Stimulated activated CD8-positive, alpha-beta memory T cell treated with anti-CD3 and anti-CD28 coated beads, Interleukin-15, amount 100 ng/mL, for 48 hours (primary cell): Measurements from ENCODE around the gene EDC3.
A peak's percentile ranks its signal among the peaks of the same experiment; 100 is the strongest.
"Not testable (repeated sequence)": the region's sequence is repeated elsewhere in the genome, so short reads cannot be mapped to it uniquely, and the experiment has no call there.

Experiments used
- DNase-seq, 2 donors: peaks; one replicate each; pipeline ENCODE4 v3.0.0-alpha.2; 2020; ENCODE audit warnings: low read depth in 2 of 2

Gene EDC3, protein sequence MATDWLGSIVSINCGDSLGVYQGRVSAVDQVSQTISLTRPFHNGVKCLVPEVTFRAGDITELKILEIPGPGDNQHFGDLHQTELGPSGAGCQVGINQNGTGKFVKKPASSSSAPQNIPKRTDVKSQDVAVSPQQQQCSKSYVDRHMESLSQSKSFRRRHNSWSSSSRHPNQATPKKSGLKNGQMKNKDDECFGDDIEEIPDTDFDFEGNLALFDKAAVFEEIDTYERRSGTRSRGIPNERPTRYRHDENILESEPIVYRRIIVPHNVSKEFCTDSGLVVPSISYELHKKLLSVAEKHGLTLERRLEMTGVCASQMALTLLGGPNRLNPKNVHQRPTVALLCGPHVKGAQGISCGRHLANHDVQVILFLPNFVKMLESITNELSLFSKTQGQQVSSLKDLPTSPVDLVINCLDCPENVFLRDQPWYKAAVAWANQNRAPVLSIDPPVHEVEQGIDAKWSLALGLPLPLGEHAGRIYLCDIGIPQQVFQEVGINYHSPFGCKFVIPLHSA

DNA sequence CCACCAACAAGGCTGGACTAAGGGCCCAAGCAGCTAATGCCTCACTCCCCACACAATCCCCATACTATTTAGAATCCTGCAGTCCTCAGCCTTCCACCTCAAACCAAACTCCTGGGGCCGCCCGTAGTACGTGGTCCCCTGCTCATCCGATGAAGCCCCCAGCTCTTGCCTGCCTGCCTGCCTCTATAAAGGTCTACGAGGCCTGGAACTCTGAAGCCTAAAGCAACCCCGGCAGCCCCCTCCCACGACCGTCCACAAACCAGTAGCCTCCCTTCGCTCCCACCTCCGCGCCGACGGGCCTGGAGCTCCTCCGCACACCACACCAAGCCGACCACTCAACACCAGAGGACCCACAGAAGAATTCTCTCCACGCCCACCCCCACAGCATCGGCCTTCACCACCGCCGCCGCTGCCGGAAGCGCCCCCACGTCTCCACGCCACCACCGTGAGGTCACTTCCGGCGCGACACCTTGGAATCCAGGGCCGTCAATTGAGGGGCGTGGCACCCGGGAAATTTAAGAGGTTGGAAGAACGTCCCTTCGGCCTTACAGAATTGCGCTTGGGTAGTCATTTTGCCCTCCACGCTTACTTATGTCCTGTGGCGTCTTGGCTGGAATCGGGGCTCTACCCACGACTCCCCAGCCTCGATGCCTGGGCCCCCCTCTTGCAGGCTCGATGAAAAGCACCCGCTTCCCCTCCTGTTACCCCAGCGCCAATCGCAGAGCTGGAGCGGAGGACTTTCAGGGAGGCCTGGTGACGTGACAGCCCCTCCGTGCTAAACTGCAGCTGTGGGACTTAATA is at the start of gene EDC3:
Gene EDC3, minus strand, starts transcription at position 428 of the 801 bp plus-strand sequence. CDS start 20,900 bp downstream, outside the sequence.
- peak; percentile 76 to 80 for DNase-seq

DNA sequence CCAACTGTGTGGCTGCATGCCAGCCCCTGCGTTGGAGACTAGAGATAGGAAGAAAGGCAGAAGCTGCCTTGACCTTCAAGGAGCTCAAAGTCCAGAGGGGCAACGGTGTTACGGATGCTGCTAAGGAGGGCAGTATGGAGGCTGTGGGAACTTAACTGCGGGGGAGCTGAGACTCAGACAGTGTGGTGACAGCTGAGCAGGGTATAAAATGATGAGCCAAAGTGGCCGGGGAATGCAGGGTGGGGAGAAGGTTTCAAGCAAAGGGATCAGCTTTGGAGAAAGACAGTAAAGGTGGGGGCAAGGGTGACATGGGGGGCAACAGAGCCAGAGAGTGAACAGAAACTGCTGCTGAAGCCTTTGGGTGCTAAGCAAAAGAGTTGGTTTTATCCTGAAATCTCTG is 46.6 kb upstream of the EDC3 start:
- DNase-seq: no peak

DNA sequence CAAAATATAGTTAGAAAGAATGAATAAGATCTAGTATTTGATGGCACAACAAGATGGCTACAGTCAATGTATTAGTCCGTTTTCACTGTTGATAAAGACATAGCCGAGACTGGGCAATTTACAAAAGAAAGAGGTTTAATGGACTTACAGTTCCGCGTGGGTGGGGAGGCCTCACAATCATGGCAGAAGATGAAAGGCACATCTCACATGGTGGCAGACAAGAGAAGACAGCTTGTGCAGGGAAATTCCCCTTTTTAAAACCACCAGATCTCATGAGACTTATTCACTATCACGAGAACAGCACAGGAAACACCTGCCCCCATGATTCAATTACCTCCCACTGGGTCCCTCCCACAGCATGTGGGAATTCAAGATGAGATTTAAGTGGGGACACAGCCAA is 42.4 kb upstream of the EDC3 start:
- not testable (repeated sequence) for DNase-seq

DNA sequence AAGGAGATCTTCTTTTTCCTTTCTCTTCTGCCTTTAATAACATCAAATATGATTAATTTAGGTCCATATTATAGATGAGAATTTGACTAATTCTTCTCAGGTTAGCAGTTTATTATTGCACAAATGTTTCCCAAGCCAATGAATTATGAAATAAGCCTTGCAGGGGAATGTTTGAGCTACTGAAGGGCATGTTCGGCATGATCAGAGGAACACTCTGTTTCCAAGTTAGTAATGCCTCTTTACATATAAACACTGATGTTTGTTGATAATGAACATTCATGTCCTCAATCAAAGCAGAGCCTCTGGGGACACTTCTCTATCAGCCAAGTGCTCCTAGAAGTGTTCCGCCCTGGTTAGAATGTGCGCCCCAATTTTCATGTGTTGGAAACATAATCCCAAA is 39.5 kb upstream of the EDC3 start:
- no peak for DNase-seq

DNA sequence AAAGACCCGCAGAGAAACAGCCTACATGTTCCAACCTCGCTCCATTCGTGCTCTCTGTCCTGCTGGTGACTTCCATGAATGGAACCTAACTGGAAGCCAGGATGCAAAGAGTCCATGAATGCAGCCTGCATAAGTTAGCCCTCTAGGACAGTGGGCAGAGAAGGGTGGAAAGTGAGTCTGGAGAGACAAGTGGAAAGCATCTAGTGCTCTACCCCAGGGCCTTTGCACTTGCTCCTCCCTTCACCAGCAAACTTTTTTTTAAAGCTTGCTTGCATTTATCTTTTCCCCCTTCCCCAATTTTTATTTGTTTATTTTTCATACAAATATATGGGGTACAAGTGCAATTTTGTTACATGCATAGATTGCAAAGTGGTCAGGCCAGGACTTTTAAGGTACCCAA is 37.4 kb upstream of the EDC3 start:
- DNase-seq: no peak

DNA sequence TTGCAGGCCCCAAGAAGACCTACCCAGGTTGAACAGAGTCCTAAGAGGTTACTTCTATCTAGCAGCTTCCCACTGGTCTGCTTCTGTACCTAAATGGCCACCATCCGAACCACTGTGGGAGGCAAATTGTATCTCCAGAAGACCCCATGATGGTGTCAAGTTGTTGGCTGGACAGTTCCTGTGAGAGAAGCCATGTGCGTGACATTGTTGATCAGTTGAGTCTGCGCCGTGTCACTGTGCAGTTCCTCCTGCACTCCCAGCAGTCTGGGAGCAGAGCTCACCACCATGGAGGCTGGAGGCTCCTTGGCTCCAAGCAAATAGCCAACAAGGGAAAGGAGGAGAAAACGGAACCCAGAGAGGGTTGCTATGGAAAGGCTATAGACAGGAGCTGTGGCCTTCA is 37.0 kb upstream of the EDC3 start:
- no peak for DNase-seq

DNA sequence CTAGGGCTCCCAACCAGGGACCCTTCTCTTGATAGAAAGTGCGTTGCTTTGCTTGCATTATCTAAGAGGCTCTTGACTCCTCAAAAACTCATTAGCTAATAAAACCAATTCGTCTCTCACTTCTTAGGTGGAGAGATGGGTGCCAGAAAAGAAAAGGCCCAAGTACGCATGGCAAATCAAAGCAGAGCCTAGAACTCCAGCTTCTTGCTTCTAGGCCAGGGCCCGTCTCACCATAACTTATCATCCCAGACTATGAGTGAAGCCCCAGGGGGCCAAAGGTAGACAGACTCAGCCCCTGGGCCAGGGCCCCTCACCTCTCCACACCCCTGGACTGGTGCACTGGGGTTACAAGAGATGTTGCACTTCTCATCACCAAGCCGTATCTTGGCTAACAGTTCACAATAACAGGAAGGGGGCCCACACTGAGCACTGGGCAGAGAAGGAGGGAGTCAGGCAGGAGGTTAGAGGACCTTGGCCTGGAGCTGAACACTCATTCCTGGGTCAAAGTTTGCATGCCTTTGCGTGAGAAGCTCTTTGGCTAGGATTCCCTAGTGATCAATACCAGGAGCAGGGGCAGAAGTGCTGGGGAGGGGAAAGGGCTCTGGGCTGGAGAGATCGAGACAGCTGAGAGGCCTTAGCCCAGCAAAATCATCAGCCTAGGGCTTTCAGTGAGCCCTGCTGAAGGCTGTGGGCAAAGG is 34.9 kb upstream of the EDC3 start:
- no peak for DNase-seq

DNA sequence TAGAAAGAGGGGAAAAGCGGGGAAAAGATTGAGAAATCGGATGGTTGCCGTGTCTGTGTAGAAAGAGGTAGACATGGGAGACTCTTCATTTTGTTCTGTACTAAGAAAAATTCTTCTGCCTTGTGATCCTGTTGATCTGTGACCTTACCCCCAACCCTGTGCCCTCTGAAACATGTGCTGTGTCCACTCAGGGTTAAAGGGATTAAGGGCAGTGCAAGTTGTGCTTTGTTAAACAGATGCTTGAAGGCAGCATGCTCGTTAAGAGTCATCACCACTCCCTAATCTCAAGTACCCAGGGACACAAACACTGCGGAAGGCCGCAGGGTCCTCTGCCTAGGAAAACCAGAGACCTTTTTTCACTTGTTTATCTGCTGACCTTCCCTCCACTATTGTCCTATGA is 33.5 kb upstream of the EDC3 start:
- not testable (repeated sequence) for DNase-seq

DNA sequence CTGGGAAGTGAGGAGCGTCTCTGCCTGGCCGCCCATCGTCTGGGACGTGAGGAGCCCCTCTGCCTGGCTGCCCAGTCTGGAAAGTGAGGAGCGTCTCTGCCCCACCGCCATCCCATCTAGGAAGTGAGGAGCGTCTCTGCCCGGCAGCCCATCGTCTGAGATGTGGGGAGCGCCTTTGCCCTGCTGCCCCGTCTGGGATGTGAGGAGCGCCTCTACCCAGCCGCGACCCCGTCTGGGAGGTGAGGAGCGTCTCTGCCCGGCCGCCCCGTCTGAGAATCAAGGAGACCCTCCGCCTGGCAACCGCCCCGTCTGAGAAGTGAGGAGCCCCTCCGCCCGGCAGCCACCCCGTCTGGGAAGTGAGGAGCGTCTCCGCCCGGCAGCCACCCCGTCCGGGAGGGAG is 32.9 kb upstream of the EDC3 start:
- not testable (repeated sequence) for DNase-seq

DNA sequence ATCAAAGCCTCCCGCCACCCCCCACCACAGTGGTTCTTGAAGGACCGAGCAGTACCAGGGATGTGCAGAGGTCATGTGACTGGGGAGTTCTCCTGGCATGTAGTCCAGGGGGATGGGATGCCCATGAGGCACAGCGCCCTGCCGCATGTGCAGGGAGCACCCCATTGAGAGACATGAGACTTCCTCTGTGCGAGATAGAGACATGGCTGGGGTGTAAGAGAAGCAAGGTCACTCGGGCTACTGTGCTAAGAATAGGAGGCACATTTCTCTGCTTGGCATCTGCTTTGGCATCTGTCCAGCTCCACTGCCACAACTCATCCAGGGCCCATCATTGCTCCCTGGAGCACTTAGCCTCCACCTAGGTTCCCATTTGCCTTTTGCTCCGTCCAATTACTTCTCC is 31.9 kb upstream of the EDC3 start:
- DNase-seq: no peak

DNA sequence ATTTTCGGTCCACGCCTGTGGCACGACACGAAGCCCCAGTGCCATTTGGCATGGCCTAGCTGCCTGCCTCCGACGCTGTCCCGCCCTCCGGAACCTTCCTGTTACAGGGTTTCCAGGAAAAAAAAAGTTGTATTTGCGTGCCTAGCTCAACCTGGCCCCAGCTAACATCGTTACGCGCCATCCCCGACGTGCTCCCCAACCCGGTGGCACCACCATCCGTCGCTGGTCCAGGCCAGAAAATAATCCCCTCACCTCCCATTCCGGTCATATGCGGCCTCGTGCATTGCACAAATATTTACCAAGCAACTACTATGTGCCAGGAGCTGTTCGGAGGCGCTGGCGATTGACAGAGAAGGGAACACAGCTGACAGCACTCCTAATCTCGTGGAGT is 30.9 kb upstream of the EDC3 start:
- no peak for DNase-seq

DNA sequence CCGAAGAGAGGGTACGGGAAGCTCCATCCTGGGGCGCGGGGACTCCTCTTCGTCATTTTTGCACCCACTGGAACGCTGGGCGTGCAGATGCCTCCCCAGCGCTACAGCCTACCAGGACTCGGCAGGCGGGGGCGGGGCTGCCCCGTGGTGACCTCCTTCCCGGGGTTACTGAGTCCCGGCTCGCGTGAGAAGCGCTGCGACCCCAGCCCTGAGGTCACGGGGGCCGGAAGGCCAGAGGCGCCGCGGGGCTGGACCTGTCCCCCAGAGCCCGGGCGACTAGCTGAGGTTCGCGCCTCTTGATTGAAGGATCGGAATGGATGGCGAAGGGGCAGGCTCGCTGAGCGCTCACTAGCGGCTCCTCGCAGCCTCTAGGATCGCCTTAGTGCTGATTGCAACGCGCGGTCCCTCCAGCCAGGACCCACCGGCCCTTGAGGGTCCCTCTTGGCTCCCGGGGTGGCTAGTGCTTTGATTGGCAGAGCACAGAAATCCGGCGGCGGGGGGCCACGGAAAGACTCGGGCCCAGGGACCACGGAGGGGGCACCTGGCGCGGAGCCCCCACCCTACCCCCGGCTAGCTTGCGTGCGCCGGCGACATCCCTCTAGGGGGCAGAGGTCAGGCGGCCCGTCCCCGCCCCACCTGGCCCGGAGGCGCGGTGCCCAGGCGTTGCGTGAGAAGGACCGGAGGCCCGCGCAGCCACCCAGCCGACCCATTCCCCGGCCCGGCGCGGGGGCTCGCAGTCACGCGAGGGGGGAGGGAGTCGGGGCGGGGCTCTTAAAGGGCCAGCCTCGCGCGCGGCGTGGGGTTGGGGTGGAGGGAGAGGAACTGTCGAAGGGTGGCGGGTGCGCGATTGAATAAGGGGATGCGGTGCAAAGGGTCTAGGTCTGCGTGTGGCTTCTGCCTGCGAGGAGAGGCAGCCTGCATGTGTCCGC is 30.3 kb upstream of the EDC3 start:
- peak; percentile 40 to 42 for DNase-seq

DNA sequence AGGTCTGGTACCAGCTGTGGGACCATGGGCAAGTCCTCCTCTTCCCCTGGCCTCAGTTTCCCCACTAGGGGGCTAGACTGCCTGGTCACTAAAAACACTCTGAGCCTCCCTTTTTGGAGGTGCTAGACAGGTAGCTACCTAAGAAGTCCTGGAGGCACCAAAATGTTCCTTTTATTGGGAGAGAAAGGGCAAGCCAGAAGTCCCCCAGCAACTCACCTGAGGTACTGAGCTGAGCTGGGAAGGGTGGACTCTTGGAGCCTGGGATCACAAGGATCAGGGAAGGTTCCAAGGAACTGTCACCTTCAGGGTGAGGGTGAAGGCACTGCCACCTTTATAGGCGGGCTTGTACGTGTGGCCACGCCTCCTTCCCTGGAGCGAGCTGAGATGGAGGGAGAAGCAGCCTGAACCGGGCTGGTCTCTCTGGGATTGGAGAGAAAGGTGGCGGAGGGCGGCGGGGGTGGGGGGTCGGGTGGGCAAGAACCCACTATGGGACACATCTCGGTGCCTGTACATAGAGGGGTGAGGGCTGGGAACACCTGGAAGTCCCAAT is 29.5 kb upstream of the EDC3 start, which contains the start of gene CYP1A1:
Gene CYP1A1, minus strand, starts transcription at position 304 of the 550 bp plus-strand sequence. CDS start 2,431 bp downstream, outside the sequence.
- peak in 1 of 2 donors; percentile 8 for DNase-seq

DNA sequence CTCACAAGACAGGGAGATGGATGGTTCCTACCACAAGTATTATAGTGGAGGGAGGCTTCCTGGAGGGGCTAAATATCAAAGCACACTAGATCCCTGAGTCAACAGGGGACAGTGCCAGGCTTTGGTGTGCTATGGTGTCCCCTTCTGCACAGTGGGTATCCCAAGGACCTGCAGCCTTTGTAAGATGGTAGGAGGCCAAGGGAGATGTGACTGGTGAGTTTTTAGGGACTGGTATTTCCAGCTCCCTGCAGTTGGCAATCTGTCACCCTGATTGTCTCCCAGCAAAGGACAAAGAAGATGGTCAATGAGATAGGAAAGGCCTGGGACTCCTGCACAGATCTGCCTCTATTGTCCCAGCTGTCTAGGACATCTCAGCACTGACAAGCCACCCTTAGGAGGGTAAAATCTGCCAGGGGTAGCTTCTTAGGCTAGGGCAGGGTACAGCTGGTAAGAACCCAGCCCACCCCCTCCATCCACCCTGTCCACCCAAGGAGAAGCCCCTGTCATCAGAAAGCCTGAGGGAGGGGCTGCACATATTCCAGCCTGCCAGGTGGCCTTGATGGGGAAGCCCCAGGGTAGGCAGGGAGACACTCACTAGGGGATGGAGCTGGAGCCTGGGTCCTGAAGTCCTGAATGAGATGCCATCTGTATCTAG is 28.9 kb upstream of the EDC3 start:
- DNase-seq: no peak

DNA sequence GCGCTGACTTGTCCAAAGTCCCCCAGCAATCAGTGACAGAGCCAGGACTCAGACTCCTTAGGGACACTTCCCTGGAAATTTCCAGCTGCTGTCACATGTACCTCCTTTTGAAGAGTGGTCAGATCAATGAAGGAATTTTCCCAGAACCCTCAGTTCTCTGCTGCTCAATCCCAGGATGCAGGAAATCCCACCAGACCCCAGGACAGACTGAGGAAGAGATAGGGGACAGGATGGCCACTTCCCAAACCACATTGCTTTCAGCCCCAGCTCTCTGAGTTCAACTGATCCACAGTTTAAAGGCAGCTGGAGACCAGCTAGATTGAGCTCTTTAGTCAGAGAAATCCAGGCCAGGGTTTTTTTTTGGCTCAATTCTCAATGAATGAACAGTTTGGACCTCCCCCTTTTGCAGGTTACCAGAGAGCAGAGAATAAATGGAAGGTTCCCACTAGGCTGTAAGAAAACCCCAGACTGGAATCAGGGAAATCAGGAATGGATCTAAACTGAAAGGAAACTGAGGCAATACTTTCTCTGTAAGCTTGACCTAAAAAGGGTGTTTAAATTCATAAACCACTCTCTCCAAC is 28.0 kb upstream of the EDC3 start:
- DNase-seq: no peak

DNA sequence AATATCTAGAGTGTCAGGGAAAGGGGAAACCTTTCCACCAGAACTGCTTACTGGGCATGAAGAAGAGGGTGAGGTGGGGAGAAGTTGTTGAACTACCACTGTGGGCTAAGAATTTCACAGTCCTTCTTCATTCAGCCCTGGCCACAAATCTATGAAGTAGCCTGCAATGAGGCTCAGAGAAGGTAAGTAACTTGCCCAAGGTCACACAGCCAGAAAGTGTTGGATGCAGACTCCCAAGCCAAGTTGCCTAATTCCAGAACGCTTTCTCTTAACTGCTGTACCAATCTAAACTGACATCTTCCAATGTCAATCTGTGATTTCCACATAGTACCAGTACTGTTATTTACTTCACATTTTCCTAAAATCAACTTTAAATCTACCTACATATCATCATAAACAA is 27.4 kb upstream of the EDC3 start:
- DNase-seq: no peak

DNA sequence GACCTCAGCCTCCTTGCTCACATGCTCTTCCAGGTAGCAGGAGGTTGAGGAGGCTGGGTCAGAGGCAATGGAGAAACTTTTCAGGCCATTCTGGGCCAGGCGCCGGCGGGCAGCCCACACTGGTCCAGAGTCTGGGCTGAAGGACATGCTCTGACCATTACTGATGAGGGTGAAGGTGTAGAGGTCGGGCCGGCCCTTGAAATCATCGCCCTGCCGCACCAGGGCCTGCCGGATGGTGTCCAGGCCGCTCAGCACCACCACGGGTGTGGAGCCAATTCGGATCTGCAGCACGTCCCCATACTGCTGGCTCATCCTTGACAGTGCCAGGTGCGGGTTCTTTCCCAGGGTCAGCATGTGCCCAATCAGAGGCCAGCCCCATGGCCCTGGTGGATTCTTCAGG is 26.8 kb upstream of the EDC3 start:
- DNase-seq: no peak

DNA sequence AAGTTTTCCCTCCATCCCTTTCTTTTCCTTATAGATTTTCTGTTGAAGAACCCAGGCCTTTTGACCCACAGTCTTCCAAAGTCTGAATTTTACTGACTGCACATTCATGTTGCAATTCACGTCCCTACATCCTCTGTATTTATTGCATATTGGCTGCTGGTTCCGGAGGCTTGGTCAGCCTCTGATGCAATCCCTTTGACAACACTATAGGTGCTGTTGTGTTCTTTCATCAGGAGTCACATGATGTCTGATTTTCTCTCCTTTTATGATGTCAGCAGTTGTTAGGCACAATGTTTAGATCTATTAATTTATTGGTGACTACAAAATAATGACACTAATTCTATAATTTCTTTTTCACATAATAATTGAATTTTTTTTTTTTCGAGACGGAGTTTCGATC is 20.8 kb upstream of the EDC3 start:
- DNase-seq: no peak

DNA sequence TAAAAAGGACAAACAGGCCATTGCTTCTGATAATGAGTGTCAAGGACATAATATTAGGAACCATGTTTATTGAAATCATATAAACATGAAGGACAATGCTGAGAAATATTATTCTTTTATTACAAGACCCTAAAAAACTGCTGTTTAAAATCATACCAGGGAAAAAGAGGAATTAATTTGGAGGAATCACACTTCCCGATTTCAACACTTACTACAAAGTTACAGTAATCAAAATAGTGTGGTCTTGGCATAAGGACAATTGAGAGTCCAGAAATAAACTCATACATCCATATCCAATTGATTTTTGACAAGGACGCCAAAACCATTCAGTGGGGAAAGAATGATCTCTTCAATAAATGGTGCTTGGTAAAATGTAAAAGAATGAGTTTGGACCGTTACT is 16.5 kb upstream of the EDC3 start:
- DNase-seq: no peak
